Measurements from ENCODE around the gene IL36RN.

Gene IL36RN

DNA sequence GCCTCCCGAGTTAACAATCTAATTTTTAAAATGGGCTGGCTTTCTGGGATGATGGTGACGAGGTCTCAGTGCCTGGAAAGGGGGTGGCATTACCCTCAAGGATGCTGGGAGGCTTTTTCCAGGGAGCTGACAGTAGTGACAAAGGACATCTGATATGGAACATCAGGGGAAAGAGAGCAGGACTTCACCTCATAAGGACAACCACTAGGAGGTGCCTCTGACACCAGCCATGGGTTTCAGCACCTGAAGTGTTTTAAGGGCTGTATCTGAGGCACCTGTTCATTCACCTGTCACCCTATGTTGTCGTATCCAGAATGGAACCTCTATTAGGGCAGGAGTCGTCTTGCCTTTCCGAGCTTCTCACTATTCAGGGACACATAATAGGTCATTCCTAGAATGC is 17.1 kb upstream of the IL36RN start:
- H3K9me3 ChIP-seq (ENCODE audit: control insufficient read depth in 2 of 2, low read length in 2 of 2): no peaks in the 10 kb centered on the region
- no peak overlapping the region for H3K4me3 ChIP-seq (ENCODE audit: low read length in 2 of 2)
- H3K27ac ChIP-seq (ENCODE audit: low read length): no peak overlapping the region
- no peaks in the 10 kb centered on the region for H3K4me1 ChIP-seq (ENCODE audit: control insufficient read depth, insufficient read depth, low read length)
- H3K27me3 ChIP-seq (ENCODE audit: control insufficient read depth in 1 of 2, insufficient read depth in 2 of 2, low read length in 2 of 2): no peaks in the 10 kb centered on the region
- no peak overlapping the region for H3K9ac ChIP-seq (ENCODE audit: low read length in 2 of 2)
- H3K36me3 ChIP-seq (ENCODE audit: control insufficient read depth in 2 of 2, insufficient read depth in 2 of 2, low read length in 2 of 2): no peaks in the 10 kb centered on the region

DNA sequence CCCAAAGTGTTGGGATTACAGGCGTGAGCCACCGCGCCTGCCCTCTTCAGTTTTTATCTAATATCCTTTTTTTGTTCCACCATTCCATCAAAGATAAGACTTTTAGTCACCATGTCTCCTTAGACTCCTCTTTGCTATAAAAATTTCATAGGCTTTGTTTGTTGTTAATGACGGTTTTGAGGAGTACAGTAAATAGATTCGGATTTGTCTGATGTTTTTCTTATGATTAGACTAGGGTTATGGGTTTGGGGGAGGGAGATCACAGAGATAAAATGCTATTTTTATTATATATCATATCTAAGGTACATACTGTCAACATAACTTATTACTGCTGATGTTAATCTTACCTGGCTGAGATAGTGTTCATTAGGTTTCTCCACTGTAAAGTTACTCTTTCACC is 12.5 kb upstream of the IL36RN start:
- Histone ChIP-seq H3K27me3 (ENCODE audit: control insufficient read depth in 1 of 2, insufficient read depth in 2 of 2, low read length in 2 of 2) (no peaks in the 10 kb centered on the region), H3K27ac (ENCODE audit: low read length) (no peak overlapping the region), H3K4me1 (ENCODE audit: control insufficient read depth, insufficient read depth, low read length) (no peaks in the 10 kb centered on the region), H3K9me3 (ENCODE audit: control insufficient read depth in 2 of 2, low read length in 2 of 2) (no peaks in the 10 kb centered on the region), H3K36me3 (ENCODE audit: control insufficient read depth in 2 of 2, insufficient read depth in 2 of 2, low read length in 2 of 2) (no peaks in the 10 kb centered on the region), H3K9ac (ENCODE audit: low read length in 2 of 2) (no peak overlapping the region), H3K4me3 (ENCODE audit: low read length in 2 of 2) (no peak overlapping the region)

DNA sequence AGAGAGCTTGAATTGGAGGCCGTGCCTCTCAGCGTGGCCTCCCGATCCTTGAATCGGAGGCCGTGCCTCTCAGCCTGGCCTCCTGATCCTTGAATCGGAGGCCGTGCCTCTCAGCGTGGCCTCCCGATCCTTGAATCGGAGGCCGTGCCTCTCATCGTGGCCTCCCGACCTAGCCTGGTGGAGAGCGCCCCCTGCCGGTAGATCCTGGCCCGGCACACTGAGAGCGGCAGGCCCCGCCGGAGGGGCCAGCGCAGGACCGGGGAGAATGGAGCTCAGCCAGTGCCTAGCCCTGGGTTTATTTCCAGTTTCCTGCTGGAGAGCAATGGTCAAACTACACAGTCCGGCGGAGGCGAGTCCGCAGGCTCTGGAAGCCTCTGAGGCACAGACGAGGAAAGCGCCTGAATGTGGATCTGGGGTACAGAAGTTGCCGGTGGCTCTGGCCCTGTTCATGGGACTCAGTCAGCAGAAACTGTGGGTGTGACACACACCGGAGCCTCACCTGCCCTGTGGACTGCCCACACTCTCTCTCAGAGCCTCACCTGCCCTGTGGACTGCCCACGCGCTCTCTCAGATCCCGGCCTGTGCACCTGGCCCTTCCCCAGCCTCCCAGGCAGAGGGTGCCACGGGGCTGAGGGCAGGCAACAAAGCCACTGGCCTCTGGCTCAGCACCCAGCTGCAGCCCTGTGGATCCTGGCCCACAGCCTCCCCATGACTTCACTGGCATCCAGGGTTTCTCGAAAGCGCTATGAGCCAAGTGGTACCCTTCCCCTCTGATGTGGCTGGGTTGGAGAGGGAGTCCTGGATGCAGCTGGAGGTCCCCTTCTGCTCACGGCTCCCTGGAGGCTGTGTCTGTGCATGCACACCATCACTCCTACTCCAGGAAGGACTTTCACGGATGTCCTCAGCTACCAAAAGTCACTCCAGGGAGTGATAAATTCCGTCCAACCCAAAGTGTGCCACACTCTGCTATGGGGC is 7.8 kb upstream of the IL36RN start:
- no peaks in the 10 kb centered on the region for H3K4me1 ChIP-seq (ENCODE audit: control insufficient read depth, insufficient read depth, low read length)
- H3K36me3 ChIP-seq (ENCODE audit: control insufficient read depth in 2 of 2, insufficient read depth in 2 of 2, low read length in 2 of 2): no peaks in the 10 kb centered on the region
- H3K27me3 ChIP-seq (ENCODE audit: control insufficient read depth in 1 of 2, insufficient read depth in 2 of 2, low read length in 2 of 2): no peaks in the 10 kb centered on the region
- H3K9ac ChIP-seq (ENCODE audit: low read length in 2 of 2): no peak overlapping the region
- H3K27ac ChIP-seq (ENCODE audit: low read length): no peak overlapping the region
- H3K4me3 ChIP-seq (ENCODE audit: low read length in 2 of 2): no peak overlapping the region
- peaks cover 3 to 6% of the 10 kb centered on the region in 2 donors for H3K9me3 ChIP-seq (ENCODE audit: control insufficient read depth in 2 of 2, low read length in 2 of 2)

GRCh38 chr2:113052396-113052917 is 6.5 kb upstream of the IL36RN start, which contains the start of gene IL36B:
TSS of gene IL36B (minus strand) at chr2:113052867.
- Histone ChIP-seq H3K27ac (ENCODE audit: low read length) (no peak within 1 kb of the TSS), H3K36me3 (ENCODE audit: control insufficient read depth in 2 of 2, insufficient read depth in 2 of 2, low read length in 2 of 2) (no peaks in the 10 kb centered on the region), H3K4me3 (ENCODE audit: low read length in 2 of 2) (no peak within 1 kb of the TSS), H3K9me3 (ENCODE audit: control insufficient read depth in 2 of 2, low read length in 2 of 2) (peaks cover 4 to 8% of the 10 kb centered on the region in 2 donors), H3K27me3 (ENCODE audit: control insufficient read depth in 1 of 2, insufficient read depth in 2 of 2, low read length in 2 of 2) (no peaks in the 10 kb centered on the region), H3K9ac (ENCODE audit: low read length in 2 of 2) (no peak within 1 kb of the TSS), H3K4me1 (ENCODE audit: control insufficient read depth, insufficient read depth, low read length) (no peaks in the 10 kb centered on the region)

DNA sequence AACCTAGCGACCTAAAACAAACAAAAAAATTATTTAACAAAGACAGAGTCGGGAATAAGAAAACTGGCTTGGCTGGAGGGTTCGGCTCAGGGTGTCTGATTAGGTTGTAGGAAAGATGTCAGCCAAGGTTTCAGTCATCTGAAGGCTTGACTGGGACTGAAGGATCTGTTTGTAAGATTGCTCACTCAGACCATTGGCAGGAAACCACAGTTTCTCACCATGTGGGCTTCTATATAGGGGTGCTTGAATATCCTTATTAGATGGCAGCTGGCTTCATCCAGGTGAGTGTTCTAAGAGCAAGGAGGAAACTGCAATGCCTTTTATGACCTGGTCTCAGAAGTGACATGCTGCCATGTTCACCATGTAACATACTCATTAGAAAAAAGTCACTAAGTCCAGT is 5.3 kb upstream of the IL36RN start:
- Histone ChIP-seq H3K4me1 (ENCODE audit: control insufficient read depth, insufficient read depth, low read length) (no peaks in the 10 kb centered on the region), H3K4me3 (ENCODE audit: low read length in 2 of 2) (no peak overlapping the region), H3K36me3 (ENCODE audit: control insufficient read depth in 2 of 2, insufficient read depth in 2 of 2, low read length in 2 of 2) (no peaks in the 10 kb centered on the region), H3K27ac (ENCODE audit: low read length) (no peak overlapping the region), H3K9ac (ENCODE audit: low read length in 2 of 2) (no peak overlapping the region), H3K27me3 (ENCODE audit: control insufficient read depth in 1 of 2, insufficient read depth in 2 of 2, low read length in 2 of 2) (no peaks in the 10 kb centered on the region), H3K9me3 (ENCODE audit: control insufficient read depth in 2 of 2, low read length in 2 of 2) (peaks cover 4 to 8% of the 10 kb centered on the region in 2 donors)

- no peak overlapping the region for H3K27ac ChIP-seq (ENCODE audit: low read length)
- H3K27me3 ChIP-seq (ENCODE audit: control insufficient read depth in 1 of 2, insufficient read depth in 2 of 2, low read length in 2 of 2): no peaks in the 10 kb centered on the region
- H3K36me3 ChIP-seq (ENCODE audit: control insufficient read depth in 2 of 2, insufficient read depth in 2 of 2, low read length in 2 of 2): no peaks in the 10 kb centered on the region
- H3K4me1 ChIP-seq (ENCODE audit: control insufficient read depth, insufficient read depth, low read length): no peaks in the 10 kb centered on the region
- H3K4me3 ChIP-seq (ENCODE audit: low read length in 2 of 2): no peak overlapping the region
- peaks cover 4 to 8% of the 10 kb centered on the region in 2 donors for H3K9me3 ChIP-seq (ENCODE audit: control insufficient read depth in 2 of 2, low read length in 2 of 2)
- no peak overlapping the region for H3K9ac ChIP-seq (ENCODE audit: low read length in 2 of 2)
Measured at GRCh38 chr2:113054066-113054465, 4.9 kb upstream of the IL36RN start.

- H3K27me3 ChIP-seq (ENCODE audit: control insufficient read depth in 1 of 2, insufficient read depth in 2 of 2, low read length in 2 of 2): no peaks in the 10 kb centered on the region
- no peak overlapping the region for H3K9ac ChIP-seq (ENCODE audit: low read length in 2 of 2)
- no peaks in the 10 kb centered on the region for H3K4me1 ChIP-seq (ENCODE audit: control insufficient read depth, insufficient read depth, low read length)
- H3K4me3 ChIP-seq (ENCODE audit: low read length in 2 of 2): no peak overlapping the region
- peaks cover 4 to 8% of the 10 kb centered on the region in 2 donors for H3K9me3 ChIP-seq (ENCODE audit: control insufficient read depth in 2 of 2, low read length in 2 of 2)
- no peaks in the 10 kb centered on the region for H3K36me3 ChIP-seq (ENCODE audit: control insufficient read depth in 2 of 2, insufficient read depth in 2 of 2, low read length in 2 of 2)
- no peak overlapping the region for H3K27ac ChIP-seq (ENCODE audit: low read length)
Measured at GRCh38 chr2:113056521-113056920, 2.5 kb upstream of the IL36RN start.

- Histone ChIP-seq H3K9ac (ENCODE audit: low read length in 2 of 2) (no peak overlapping the region), H3K27ac (ENCODE audit: low read length) (no peak overlapping the region), H3K4me1 (ENCODE audit: control insufficient read depth, insufficient read depth, low read length) (no peaks in the 10 kb centered on the region), H3K9me3 (ENCODE audit: control insufficient read depth in 2 of 2, low read length in 2 of 2) (peaks cover 4 to 8% of the 10 kb centered on the region in 2 donors), H3K27me3 (ENCODE audit: control insufficient read depth in 1 of 2, insufficient read depth in 2 of 2, low read length in 2 of 2) (peaks cover 0 to 1% of the 10 kb centered on the region in 2 donors), H3K4me3 (ENCODE audit: low read length in 2 of 2) (no peak overlapping the region), H3K36me3 (ENCODE audit: control insufficient read depth in 2 of 2, insufficient read depth in 2 of 2, low read length in 2 of 2) (no peaks in the 10 kb centered on the region)
Measured at GRCh38 chr2:113057117-113057516, 1.9 kb upstream of the IL36RN start.

DNA sequence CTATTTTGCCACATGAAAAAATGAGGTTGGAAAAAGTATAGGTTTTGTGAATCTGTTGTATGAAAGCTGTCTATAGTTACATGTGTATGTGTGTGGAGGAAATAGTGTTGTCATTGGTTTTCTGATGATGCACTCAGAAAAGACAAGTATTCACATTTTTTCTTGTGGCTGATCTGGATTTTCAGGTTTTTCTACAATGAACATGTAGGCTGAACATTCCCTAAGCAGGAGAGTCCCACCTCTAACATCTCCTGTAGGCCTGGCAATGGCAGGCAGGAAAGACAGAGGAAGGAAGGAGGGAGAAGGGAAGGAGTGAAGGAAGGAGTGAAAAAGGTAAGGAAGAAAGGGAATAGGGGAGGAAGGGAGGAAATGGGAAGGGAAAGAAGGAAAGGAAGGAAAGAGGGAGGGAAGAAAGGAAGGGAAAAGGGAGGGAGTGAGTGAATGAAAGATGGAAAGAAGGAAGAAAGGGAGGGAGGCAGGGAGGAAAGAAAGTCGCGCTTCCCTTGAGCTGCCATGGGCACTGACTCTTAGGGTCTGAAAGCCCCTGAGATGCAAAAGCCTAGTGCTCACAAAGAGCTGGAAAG is 495 bp upstream of the IL36RN start:
- Histone ChIP-seq H3K9me3 (ENCODE audit: control insufficient read depth in 2 of 2, low read length in 2 of 2) (peaks cover 4% of the 10 kb centered on the region in 2 donors), H3K9ac (ENCODE audit: low read length in 2 of 2) (no peak overlapping the region), H3K4me1 (ENCODE audit: control insufficient read depth, insufficient read depth, low read length) (no peaks in the 10 kb centered on the region), H3K36me3 (ENCODE audit: control insufficient read depth in 2 of 2, insufficient read depth in 2 of 2, low read length in 2 of 2) (no peaks in the 10 kb centered on the region), H3K27ac (ENCODE audit: low read length) (no peak overlapping the region), H3K4me3 (ENCODE audit: low read length in 2 of 2) (no peak overlapping the region), H3K27me3 (ENCODE audit: control insufficient read depth in 1 of 2, insufficient read depth in 2 of 2, low read length in 2 of 2) (peaks cover 0 to 4% of the 10 kb centered on the region in 2 donors)

DNA sequence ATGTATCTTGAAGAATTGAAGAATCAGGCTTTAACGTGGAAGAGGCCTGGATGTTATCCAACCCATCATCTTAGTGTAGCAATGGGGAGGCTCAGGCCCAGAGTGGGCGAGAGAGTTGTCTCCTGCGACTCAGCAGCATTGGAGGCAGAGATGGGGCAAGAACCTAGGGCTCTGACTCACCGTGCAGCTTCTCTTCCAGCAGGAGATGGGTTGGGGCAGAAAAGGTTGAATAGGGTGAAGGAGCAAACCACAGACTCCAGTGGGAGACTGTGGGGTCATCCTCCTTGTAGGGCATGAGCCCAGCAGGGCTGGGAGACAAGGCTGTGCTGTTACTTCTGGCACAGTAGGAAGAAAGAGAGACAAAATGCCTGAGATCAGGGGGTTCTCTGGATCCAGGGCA is 1.4 kb downstream of the IL36RN start:
- Histone ChIP-seq H3K36me3 (ENCODE audit: control insufficient read depth in 2 of 2, insufficient read depth in 2 of 2, low read length in 2 of 2) (no peaks in the 10 kb centered on the region), H3K9ac (ENCODE audit: low read length in 2 of 2) (no peak overlapping the region), H3K27ac (ENCODE audit: low read length) (no peak overlapping the region)

More for the DNA sequence above, 1.4 kb downstream of the IL36RN start:
- no peak overlapping the region for H3K4me3 ChIP-seq (ENCODE audit: low read length in 2 of 2)
- peaks cover 0 to 4% of the 10 kb centered on the region in 2 donors for H3K27me3 ChIP-seq (ENCODE audit: control insufficient read depth in 1 of 2, insufficient read depth in 2 of 2, low read length in 2 of 2)
- H3K4me1 ChIP-seq (ENCODE audit: control insufficient read depth, insufficient read depth, low read length): no peaks in the 10 kb centered on the region
- peaks cover 4 to 8% of the 10 kb centered on the region in 2 donors for H3K9me3 ChIP-seq (ENCODE audit: control insufficient read depth in 2 of 2, low read length in 2 of 2)
